Spleen (tissue), 11 donors: ENCODE data around the gene CPOX. TPM values are rescaled to one million over a fixed set of nuclear protein-coding genes. Genes with fewer than 3 reads are reported as not detected.

Experiments
- DNase-seq: peaks from one replicate; pipeline ENCODE4 v3.0.0-alpha.2; 2020
- H3K27ac ChIP-seq, 8 donors: fragments of 200-600 bp; sonication (generic) in 7 of 8; 1 replicate in 4 of 8; 2 replicates in 4 of 8; pipeline versions ENCODE4 v1.5.0 to v1.8.0; 2016 to 2021; ENCODE audit warnings: inconsistent platforms in 4 of 8, mild to moderate bottlenecking in 4 of 8, moderate library complexity in 1 of 8
- H3K27me3 ChIP-seq, 7 donors: fragments of 200-600 bp; sonication (generic) in 6 of 7; replicated peaks in 1 of 7; 1 replicate in 4 of 7; 2 replicates in 3 of 7; pipeline versions ENCODE4 v1.5.0 to v1.8.0; 2016 to 2021; ENCODE audit warnings: inconsistent platforms in 3 of 7, mild to moderate bottlenecking in 1 of 7
- H3K36me3 ChIP-seq, 6 donors: fragments of 200-600 bp; sonication (generic) in 5 of 6; 1 replicate in 4 of 6; 2 replicates in 2 of 6; pipeline versions ENCODE4 v1.5.0 to v1.8.0; 2016 to 2021; ENCODE audit warnings: inconsistent platforms in 2 of 6
- H3K4me1 ChIP-seq, 6 donors: fragments of 200-600 bp; sonication (generic) in 5 of 6; 1 replicate in 3 of 6; 2 replicates in 3 of 6; pipeline versions ENCODE4 v1.5.0 to v1.8.0; 2016 to 2021; ENCODE audit warnings: inconsistent platforms in 3 of 6
- H3K4me3 ChIP-seq, 8 donors: fragments of 200-600 bp; sonication (generic) in 7 of 8; 1 replicate in 4 of 8; 2 replicates in 4 of 8; pipeline versions ENCODE4 v1.5.0 to v1.8.0; 2016 to 2021; ENCODE audit warnings: inconsistent platforms in 4 of 8, mild to moderate bottlenecking in 4 of 8, moderate library complexity in 2 of 8
- H3K9me3 ChIP-seq, 8 donors: fragments of 200-600 bp; sonication (generic) in 7 of 8; 1 replicate in 4 of 8; 2 replicates in 4 of 8; pipeline versions ENCODE4 v1.5.0 to v1.8.0; 2016 to 2021; ENCODE audit warnings: inconsistent platforms in 4 of 8
- POLR2A ChIP-seq, 3 donors: fragments of 450-650 bp; IDR thresholded peaks; one replicate each; pipeline ENCODE4 v1.5.1; 2017; ENCODE audit warnings: antibody characterized with exemption in 3 of 3, mild to moderate bottlenecking in 1 of 3
- POLR2AphosphoS5 ChIP-seq, 3 donors: sonication (generic); formaldehyde crosslinking; IDR thresholded peaks; one replicate each; pipeline ENCODE4 v1.5.1; 2017; ENCODE audit warnings: antibody characterized with exemption in 3 of 3
- WGBS, 5 donors: extraction: QIAGEN DNeasy Blood & Tissue Kit in 3 of 5; methylation state at CpG; one replicate each; pipeline versions ENCODE4 v1.1.5 to v1.1.7; 2013 to 2018; 5-methylcytosine and 5-hydroxymethylcytosine counted together
- intact Hi-C: fragments of 100-400 bp; cut with DNase I; formaldehyde crosslinking; loops from one replicate; pipeline ENCODE4 v1.15.0; 2023; ENCODE audit warnings: low total_unique reads
- polyA plus RNA-seq, 3 donors: library from polyadenylated mRNA; stranded (reverse); fragments of 200-250 nt; gene quantifications; one replicate each; pipeline ENCODE4 v1.2.1, GENCODE V29; 2013
- total RNA-seq, 7 donors: library from RNA; depleted of rRNA in 3 of 7; stranded (reverse); fragments of >200 nt in 3 of 7; fragmentation: NEBNext Ultra II Directional in 4 of 7; extraction: Animal tissue kit (Norgen Biotek cat#: 25700) in 4 of 7; gene quantifications; one replicate each; pipeline versions ENCODE4 v1.1.0 to v1.2.1, GENCODE V29; 2016 to 2021
- TF ChIP-seq, protein P1 (sequence below), 11 experiments: fragments of 200-600 bp in 7 of 11; fragments of 450-650 bp in 4 of 11; sonication (generic) in 4 of 11; IDR thresholded peaks in 8 of 11; conservative IDR thresholded peaks in 3 of 11; 1 replicate in 7 of 11; 2 replicates in 4 of 11; pipeline versions ENCODE4 v1.4.0 to v1.8.0; 2016 to 2021; ENCODE audit warnings: antibody characterized with exemption in 11 of 11, inconsistent platforms in 4 of 11, mild to moderate bottlenecking in 1 of 11
- donor health status: healthy with polysubstance abuse.
- donor health status: DM: no; HTN: no; CAD: no; lungs with moderate emphysema.
- donor health status: DM: no; HTN: no; CAD: no.
- donor health status: Bipolar disorder and iron deficiency.
- donor health status: healthy.
- donor health status: DM: no; HTN: no; CAD: no.
- donor health status: DM: yes; HTN: yes; CAD: no.

The CPOX gene
- total and polyA plus RNA-seq, 10 donors = 9.8 to 26.0 (median 16.6) TPM

DNA sequence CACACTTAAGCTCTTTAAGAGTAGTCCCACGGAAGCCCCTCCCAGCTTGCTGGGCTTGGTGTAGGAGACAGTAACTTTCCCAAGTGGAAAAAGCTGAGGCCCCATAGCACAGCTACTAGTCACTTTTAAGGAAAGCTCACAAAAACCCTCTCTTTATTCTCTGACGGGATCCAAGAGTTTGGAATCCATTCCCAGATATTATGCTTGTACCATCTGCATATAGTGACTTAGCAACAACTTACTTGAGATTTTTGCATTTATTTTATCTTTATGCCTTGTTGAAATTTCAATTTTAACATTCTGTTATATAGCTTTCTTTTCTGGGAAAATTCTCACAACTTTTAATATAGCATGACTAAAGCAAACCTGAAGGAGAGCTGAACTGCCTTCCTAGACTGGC lies 42.2 kb downstream of the CPOX start:
- 76 to 93% (median 91%) methylated on average over 2 of the region's 2 CpGs for WGBS, 5 donors
- peaks cover 0 to 11% (median 0%) of the 10 kb centered on the region in 7 donors for H3K27me3 ChIP-seq
- no peaks in the 10 kb centered on the region for H3K9me3 ChIP-seq
- no peaks in the 10 kb centered on the region for H3K36me3 ChIP-seq
- TF ChIP-seq POLR2AphosphoS5 (IDR thresholded peaks at IDR 0.05) (no peak), POLR2A (IDR thresholded peaks at IDR 0.05) (no peak)
- TF ChIP-seq, protein P1, sequence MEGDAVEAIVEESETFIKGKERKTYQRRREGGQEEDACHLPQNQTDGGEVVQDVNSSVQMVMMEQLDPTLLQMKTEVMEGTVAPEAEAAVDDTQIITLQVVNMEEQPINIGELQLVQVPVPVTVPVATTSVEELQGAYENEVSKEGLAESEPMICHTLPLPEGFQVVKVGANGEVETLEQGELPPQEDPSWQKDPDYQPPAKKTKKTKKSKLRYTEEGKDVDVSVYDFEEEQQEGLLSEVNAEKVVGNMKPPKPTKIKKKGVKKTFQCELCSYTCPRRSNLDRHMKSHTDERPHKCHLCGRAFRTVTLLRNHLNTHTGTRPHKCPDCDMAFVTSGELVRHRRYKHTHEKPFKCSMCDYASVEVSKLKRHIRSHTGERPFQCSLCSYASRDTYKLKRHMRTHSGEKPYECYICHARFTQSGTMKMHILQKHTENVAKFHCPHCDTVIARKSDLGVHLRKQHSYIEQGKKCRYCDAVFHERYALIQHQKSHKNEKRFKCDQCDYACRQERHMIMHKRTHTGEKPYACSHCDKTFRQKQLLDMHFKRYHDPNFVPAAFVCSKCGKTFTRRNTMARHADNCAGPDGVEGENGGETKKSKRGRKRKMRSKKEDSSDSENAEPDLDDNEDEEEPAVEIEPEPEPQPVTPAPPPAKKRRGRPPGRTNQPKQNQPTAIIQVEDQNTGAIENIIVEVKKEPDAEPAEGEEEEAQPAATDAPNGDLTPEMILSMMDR (IDR thresholded peaks at IDR 0.05 in 8 of 11, conservative IDR thresholded peaks at IDR 0.05 in 3 of 11) = no peak
- H3K27ac ChIP-seq = peak overlapping the region in 2 of 8 donors; percentile 16 to 57
- H3K4me3 ChIP-seq = no peak overlapping the region
- H3K4me1 ChIP-seq = peaks cover 0 to 10% (median 0%) of the 10 kb centered on the region in 6 donors
- DNase-seq = no peak
- intact Hi-C loops = no loop called here

DNA sequence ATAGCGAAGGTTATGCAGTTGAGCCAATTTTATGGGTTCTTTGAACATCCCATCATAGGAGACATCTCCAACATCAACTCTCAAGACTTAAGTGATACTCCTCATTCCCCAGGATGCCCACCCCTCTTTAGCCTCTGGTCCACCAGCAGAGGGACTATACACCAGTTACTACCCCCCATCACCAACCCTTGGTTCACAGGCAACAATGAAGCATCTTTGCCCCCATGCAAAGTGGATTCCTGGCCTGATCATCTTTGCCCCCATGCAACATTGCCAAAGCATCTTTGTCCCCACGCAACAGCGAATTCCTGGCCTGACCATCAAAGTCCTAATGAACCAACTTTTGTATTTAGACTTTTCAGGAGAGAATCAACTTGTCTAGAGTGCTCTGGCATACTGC lies 42.6 kb downstream of the CPOX start:
- Histone ChIP-seq H3K27me3 (peaks cover 0 to 7% (median 0%) of the 10 kb centered on the region in 7 donors), H3K9me3 (no peaks in the 10 kb centered on the region), H3K4me1 (peaks cover 0 to 10% (median 0%) of the 10 kb centered on the region in 6 donors), H3K36me3 (no peaks in the 10 kb centered on the region), H3K27ac (no peak overlapping the region), H3K4me3 (no peak overlapping the region)
- no peak for TF ChIP-seq POLR2AphosphoS5 (IDR thresholded peaks at IDR 0.05)
- TF ChIP-seq, protein P1 (IDR thresholded peaks at IDR 0.05 in 8 of 11, conservative IDR thresholded peaks at IDR 0.05 in 3 of 11) = no peak
- TF ChIP-seq POLR2A (IDR thresholded peaks at IDR 0.05) = no peak
- DNase-seq = no peak
- 85 to 92% (median 89%) methylated on average over 3 of the region's 3 CpGs for WGBS, 5 donors
- intact Hi-C loops = no loop called here

DNA sequence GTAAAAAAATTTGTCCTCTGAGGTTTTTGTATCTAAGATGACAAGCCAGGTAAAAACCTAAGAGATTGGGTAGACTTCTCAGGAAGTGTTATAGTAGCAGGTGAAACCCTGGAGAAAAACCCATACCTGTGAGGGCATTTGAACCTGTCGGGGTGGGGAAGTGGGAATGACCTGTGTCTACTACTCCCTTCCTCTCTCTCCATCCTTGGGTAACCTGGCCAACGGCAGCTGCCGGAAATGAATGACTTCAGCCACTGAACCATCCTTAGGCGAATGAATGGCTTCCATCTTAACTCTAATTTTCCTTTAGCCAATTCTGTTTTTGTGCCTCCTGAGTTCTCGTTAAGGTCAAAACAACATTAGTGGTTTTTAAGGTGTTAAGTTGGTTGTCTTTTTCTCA lies 44.9 kb downstream of the CPOX start:
- TF ChIP-seq, protein P1 (IDR thresholded peaks at IDR 0.05 in 8 of 11, conservative IDR thresholded peaks at IDR 0.05 in 3 of 11) = no peak
- no peak for TF ChIP-seq POLR2A (IDR thresholded peaks at IDR 0.05)
- peaks cover 0 to 6% (median 0%) of the 10 kb centered on the region in 7 donors for H3K27me3 ChIP-seq
- WGBS, 5 donors = 66 to 93% (median 77%) methylated on average over 4 to 5 of the region's 5 CpGs

DNA sequence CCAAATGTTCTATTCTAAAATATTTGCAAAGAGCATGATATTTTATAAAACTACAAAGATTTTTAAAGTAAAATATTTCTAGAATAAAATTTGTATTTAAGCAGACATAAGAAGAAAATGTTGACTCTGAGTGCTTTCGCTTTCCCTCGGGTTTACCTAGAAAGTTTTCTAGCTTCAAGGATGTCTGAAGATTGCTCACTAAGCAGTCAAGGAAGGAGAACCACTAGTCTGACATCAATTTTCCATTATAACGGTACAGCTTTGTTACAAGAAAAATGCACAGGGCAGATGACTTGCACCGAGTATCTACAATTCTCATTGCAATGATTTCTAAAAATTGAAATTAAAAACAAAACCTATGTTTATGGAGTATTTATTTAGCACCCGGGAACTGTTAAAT lies 47.5 kb downstream of the CPOX start:
- TF ChIP-seq POLR2A (IDR thresholded peaks at IDR 0.05) = no peak
- TF ChIP-seq POLR2AphosphoS5 (IDR thresholded peaks at IDR 0.05) = no peak
- TF ChIP-seq, protein P1 (IDR thresholded peaks at IDR 0.05 in 8 of 11, conservative IDR thresholded peaks at IDR 0.05 in 3 of 11) = no peak
- intact Hi-C loops = no loop called here

More for the DNA sequence above, 44.9 kb downstream of the CPOX start:
- Histone ChIP-seq H3K27ac (no peak overlapping the region), H3K36me3 (no peaks in the 10 kb centered on the region), H3K4me3 (no peak overlapping the region), H3K4me1 (peaks cover 0 to 6% (median 0%) of the 10 kb centered on the region in 6 donors), H3K9me3 (no peaks in the 10 kb centered on the region)
- DNase-seq = no peak
- intact Hi-C loops = no loop called here

More for the DNA sequence above, 47.5 kb downstream of the CPOX start:
- peaks cover 0 to 6% (median 0%) of the 10 kb centered on the region in 7 donors for H3K27me3 ChIP-seq
- H3K9me3 ChIP-seq = no peaks in the 10 kb centered on the region
- H3K36me3 ChIP-seq = no peaks in the 10 kb centered on the region
- H3K27ac ChIP-seq = peak overlapping the region in 1 of 8 donors; percentile 13
- no peaks in the 10 kb centered on the region for H3K4me1 ChIP-seq
- no peak for DNase-seq
- no peak overlapping the region for H3K4me3 ChIP-seq
- 65 to 79% (median 69%) methylated on average over 5 of the region's 5 CpGs for WGBS, 5 donors
